Endothelial cell of umbilical vein (primary cell): ENCODE data around the gene HSH2D. TPM values are rescaled to one million over a fixed set of nuclear protein-coding genes. Genes with fewer than 3 reads are reported as not detected.

Experiments
- BruUV-seq: library from RNA; stranded (reverse); fragments of 400-500 nt; replicated peaks from 2 replicates; lab custom pipeline; 2021; lab: Mats Ljungman, UMichigan
- CTCF ChIA-PET: fragments of 300-600, 350-600 bp; sonication (Branson Sonifier 250); formaldehyde crosslinking; loops from one replicate; lab custom pipeline; 2021; ENCODE audit warnings: antibody characterized with exemption, inconsistent platforms; lab: Charles Lee
- POLR2A ChIA-PET: fragments of 300-600, 350-600 bp; sonication (Branson Sonifier 250); formaldehyde crosslinking; loops from one replicate; lab custom pipeline; 2021; ENCODE audit warnings: antibody characterized with exemption, inconsistent platforms; lab: Charles Lee
- DNase-seq: peaks from one replicate; pipeline ENCODE4 v3.0.0-alpha.2; 2011; ENCODE audit warnings: low read depth, low spot score
- FAIRE-seq: peaks from 2 replicates; lab custom pipeline; 2011; peaks lifted over from hg19 to GRCh38; lab: Jason Lieb, UNC
- H2AFZ ChIP-seq: 2 replicates; pipeline ENCODE4 v1.6.0; 2012; ENCODE audit warnings: low read depth, low read length, control low read depth, inconsistent platforms
- H3K27ac ChIP-seq: 2 replicates; pipeline ENCODE4 v1.5.1; 2011; ENCODE audit warnings: low read depth, mild to moderate bottlenecking, control low read depth, low read length, moderate library complexity; ENCODE audit not compliant: insufficient read depth
- H3K27me3 ChIP-seq, 2 experiments: 2 replicates each; pipeline versions ENCODE4 v1.6.0 to v1.6.1; 2011; ENCODE audit warnings: low read length in 2 of 2, mixed read lengths in 1 of 2; ENCODE audit not compliant: control insufficient read depth in 2 of 2, insufficient read depth in 2 of 2
- H3K36me3 ChIP-seq, 2 experiments: 2 replicates in 1 of 2; 3 replicates in 1 of 2; pipeline ENCODE4 v1.5.1; 2011; ENCODE audit warnings: low read length in 2 of 2, mild to moderate bottlenecking in 1 of 2, moderate library complexity in 1 of 2; ENCODE audit not compliant: control insufficient read depth in 2 of 2, insufficient read depth in 2 of 2; ENCODE audit errors: extremely low read depth in 1 of 2
- H3K4me1 ChIP-seq: 3 replicates; pipeline ENCODE4 v1.5.1; 2011; ENCODE audit warnings: mild to moderate bottlenecking, low read length; ENCODE audit not compliant: control insufficient read depth, insufficient read depth; ENCODE audit errors: extremely low read depth
- H3K4me2 ChIP-seq: 2 replicates; pipeline ENCODE4 v1.6.1; 2011; ENCODE audit warnings: low read length, control low read depth, mixed read lengths; ENCODE audit not compliant: insufficient read depth
- H3K4me3 ChIP-seq, 3 experiments: fragments of 200-600 bp in 1 of 3; sonication (generic), shearing (Covaris generic) in 1 of 3; replicated peaks in 1 of 3; 2 replicates each; pipeline ENCODE4 v1.5.1; 2011 to 2016; ENCODE audit warnings: control low read depth in 3 of 3, low read length in 3 of 3, mild to moderate bottlenecking in 2 of 3, inconsistent platforms in 1 of 3, low read depth in 1 of 3, moderate library complexity in 1 of 3; ENCODE audit not compliant: insufficient read depth in 1 of 3
- H3K79me2 ChIP-seq: 2 replicates; pipeline ENCODE4 v1.6.0; 2012; ENCODE audit warnings: low read length, inconsistent platforms; ENCODE audit not compliant: control insufficient read depth, insufficient read depth
- H3K9ac ChIP-seq: replicated peaks from 2 replicates; pipeline ENCODE3; 2011; ENCODE audit warnings: low read length, control low read depth; ENCODE audit not compliant: insufficient read depth; ENCODE audit errors: extremely low read depth
- H3K9me1 ChIP-seq: replicated peaks from 3 replicates; pipeline ENCODE4 v1.6.0; 2011; ENCODE audit warnings: mild to moderate bottlenecking, low read length; ENCODE audit not compliant: control insufficient read depth, insufficient read depth; ENCODE audit errors: extremely low read depth
- H3K9me3 ChIP-seq: replicated peaks from 2 replicates; pipeline ENCODE4 v1.5.1; 2012; ENCODE audit warnings: low read length, inconsistent platforms; ENCODE audit not compliant: control insufficient read depth, insufficient read depth
- H4K20me1 ChIP-seq: replicated peaks from 2 replicates; pipeline ENCODE3; 2011; ENCODE audit warnings: mild to moderate bottlenecking, low read length; ENCODE audit not compliant: control insufficient read depth, insufficient read depth; ENCODE audit errors: extremely low read depth
- CTCF ChIP-seq, 2 donors: IDR thresholded peaks; 1 replicate in 1 of 2; 2 replicates in 1 of 2; pipeline ENCODE4 v1.5.1; 2011; ENCODE audit warnings: low read length in 2 of 2, mild to moderate bottlenecking in 2 of 2, moderate library complexity in 2 of 2, control low read depth in 1 of 2, inconsistent platforms in 1 of 2, low read depth in 1 of 2; ENCODE audit not compliant: insufficient read depth in 1 of 2; ENCODE audit errors: extremely low read depth in 1 of 2
- EZH2 ChIP-seq: IDR thresholded peaks from 2 replicates; pipeline ENCODE4 v1.6.1; 2012; ENCODE audit warnings: borderline replicate concordance, low read depth, mild to moderate bottlenecking, moderate library complexity, low read length, inconsistent platforms; ENCODE audit not compliant: severe bottlenecking
- FOS ChIP-seq: IDR thresholded peaks from 2 replicates; pipeline ENCODE4 v1.6.1; 2011; ENCODE audit warnings: mild to moderate bottlenecking, low read length, moderate library complexity, borderline replicate concordance; ENCODE audit not compliant: insufficient read depth
- GATA2 ChIP-seq: IDR thresholded peaks from 2 replicates; pipeline ENCODE4 v1.7.0; 2011; ENCODE audit warnings: low read depth, mild to moderate bottlenecking, moderate library complexity, mixed read lengths, low read length; ENCODE audit not compliant: insufficient read length, insufficient read depth
- JUN ChIP-seq: IDR thresholded peaks from 2 replicates; pipeline ENCODE4 v1.6.1; 2011; ENCODE audit warnings: borderline replicate concordance, low read depth; ENCODE audit not compliant: insufficient read length, insufficient read depth
- MAX ChIP-seq: IDR thresholded peaks from 2 replicates; pipeline ENCODE4 v1.6.1; 2011; ENCODE audit not compliant: insufficient read depth, insufficient read length
- MYC ChIP-seq: IDR thresholded peaks from one replicate; pipeline ENCODE4 v1.6.1; 2011; ENCODE audit warnings: mild to moderate bottlenecking, low read depth, low read length
- POLR2A ChIP-seq: IDR thresholded peaks from 2 replicates; pipeline ENCODE4 v1.6.1; 2012; ENCODE audit warnings: low read depth, mild to moderate bottlenecking, control low read depth, low read length
- POLR2AphosphoS5 ChIP-seq: IDR thresholded peaks from 2 replicates; pipeline ENCODE4 v1.6.1; 2012; ENCODE audit warnings: low read depth, mild to moderate bottlenecking, control low read depth, low read length, moderate library complexity; ENCODE audit not compliant: insufficient read depth
- dilution Hi-C: fragments of 300-500 bp; cut with MboI; formaldehyde crosslinking; loops from one replicate; pipeline ENCODE4 v1.15.0; 2019; ENCODE audit warnings: low sequenced_read_pairs; ENCODE audit not compliant: extremely low pct_ligation_motif_present
- intact Hi-C: fragments of 100-400 bp; cut with micrococcal nuclease; formaldehyde crosslinking; loops from one replicate; pipeline ENCODE4 v1.10.0; 2022
- polyA plus RNA-seq, 4 experiments: library from polyadenylated mRNA; depleted of rRNA in 3 of 4; stranded (reverse) in 3 of 4; unstranded in 1 of 4; fragments of >200 nt; gene quantifications; 2 replicates each; pipeline versions ENCODE4 v1.2.1 to v1.2.3, GENCODE V29; 2011 to 2012; ENCODE audit warnings: missing spikeins in 1 of 4
- total RNA-seq: library from RNA; stranded (reverse); gene quantifications from 2 replicates; pipeline ENCODE4 v1.2.3, GENCODE V29; 2021

HSH2D gene
- total and polyA plus RNA-seq, 2 donors (not counting 3 experiments of a cell fraction or from before 2014, with no cell fraction given): not detected

GRCh38 chr19:16127776-16128371 is 15.6 kb upstream of the HSH2D start:
- H3K4me2 ChIP-seq: no peak overlapping the region
- intact Hi-C loops: no loop called here
- H3K4me3 ChIP-seq: no peak overlapping the region
- ChIA-PET CTCF (interaction anchor here (0.6 kb wide), 1 partner anchor 86 kb away, joined by 3 read pairs; no protein-coding TSS in a partner anchor), POLR2A (no interaction called here)
- peaks cover 8 to 43% of the 10 kb centered on the region in 2 experiments for H3K36me3 ChIP-seq
- no TSS peak for BruUV-seq
- H3K79me2 ChIP-seq: no peaks in the 10 kb centered on the region
- H3K9me3 ChIP-seq: no peaks in the 10 kb centered on the region
- TF ChIP-seq MYC: no peak
- TF ChIP-seq POLR2AphosphoS5: no peak
- no peak for TF ChIP-seq MAX
- TF ChIP-seq FOS: no peak
- TF ChIP-seq GATA2: no peak
- TF ChIP-seq CTCF (IDR thresholded peaks at IDR 0.05; ENCODE audit: extremely low read depth in 1 of 2, insufficient read depth in 1 of 2, low read depth in 1 of 2, low read length in 2 of 2): no peak
- no peak for TF ChIP-seq POLR2A
- no peak for TF ChIP-seq EZH2
- no peak for TF ChIP-seq JUN
- FAIRE-seq (no peak), DNase-seq (no peak)
- no peak overlapping the region for H3K9ac ChIP-seq
- H4K20me1 ChIP-seq: no peaks in the 10 kb centered on the region
- dilution Hi-C loops: no loop called here
- H3K27ac ChIP-seq: no peak overlapping the region
- no peaks in the 10 kb centered on the region for H3K27me3 ChIP-seq
- no peak overlapping the region for H2AFZ ChIP-seq
- H3K9me1 ChIP-seq: no peaks in the 10 kb centered on the region
- no peaks in the 10 kb centered on the region for H3K4me1 ChIP-seq
